A549 (cell line): ENCODE measurements around the gene SLAMF1. TPM values are rescaled to one million over a fixed set of nuclear protein-coding genes. Genes with fewer than 3 reads are reported as not detected.

Experiments used
- ATAC-seq, 2 experiments: fragments of 200-7000 bp in 1 of 2; fragments of >200 bp in 1 of 2; cut with Nextera tagmentation in 1 of 2; cut with Tn5 transposase in 1 of 2; 3 replicates each; pipeline versions ENCODE4 v1.8.0 to v1.9.1; 2018 to 2020; ENCODE audit warnings: mild to moderate bottlenecking in 1 of 2, moderate library complexity in 1 of 2
- CTCF ChIA-PET: fragments of 300-600 bp; sonication (Branson Sonifier 250); formaldehyde crosslinking; extraction: SDS; loops from one replicate; lab custom pipeline; 2021; ENCODE audit warnings: antibody characterized with exemption, inconsistent platforms; lab: Yijun Ruan, JAX
- POLR2A ChIA-PET: fragments of 350-600 bp; formaldehyde crosslinking; extraction: SDS; loops from one replicate; lab custom pipeline; 2021; ENCODE audit warnings: antibody characterized with exemption, inconsistent platforms; lab: Yijun Ruan, JAX
- DNase-seq, 2 experiments: peaks; one replicate each; pipeline versions ENCODE4 v3.0.0 to v3.0.0-alpha.2; 2011 to 2016; ENCODE audit warnings: low read depth in 1 of 2, low spot score in 1 of 2
- FAIRE-seq: peaks from 2 replicates; lab custom pipeline; 2011; peaks lifted over from hg19 to GRCh38; lab: Jason Lieb, UNC
- H3K27ac ChIP-seq, 2 experiments: fragments of >200 bp; sonication (Bioruptor Twin); formaldehyde crosslinking; 3 replicates each; pipeline ENCODE4 v1.5.1; 2016 to 2017
- H3K4me1 ChIP-seq: fragments of >200 bp; sonication (Bioruptor Twin); formaldehyde crosslinking; 3 replicates; pipeline ENCODE4 v1.6.1; 2016
- H3K4me2 ChIP-seq: fragments of >200 bp; sonication (Bioruptor Twin); formaldehyde crosslinking; 3 replicates; pipeline ENCODE4 v1.6.1; 2016
- H3K4me3 ChIP-seq: fragments of >200 bp; sonication (Bioruptor Twin); formaldehyde crosslinking; 3 replicates; pipeline ENCODE4 v1.5.1; 2016
- H3K9me3 ChIP-seq: fragments of >200 bp; sonication (Bioruptor Twin); formaldehyde crosslinking; 3 replicates; pipeline ENCODE4 v1.6.1; 2016
- FOSL2 ChIP-seq, 2 experiments: fragments of 450-650 bp in 1 of 2; fragments of >200 bp in 1 of 2; sonication (Bioruptor Twin) in 1 of 2; formaldehyde crosslinking; IDR thresholded peaks; 2 replicates each; pipeline versions ENCODE4 v1.5.0 to v1.6.1; 2016 to 2020; ENCODE audit warnings: mild to moderate bottlenecking in 1 of 2, moderate library complexity in 1 of 2
- GATA3 ChIP-seq: IDR thresholded peaks from 2 replicates; pipeline ENCODE4 v1.6.1; 2012; ENCODE audit warnings: borderline replicate concordance
- HDAC2 ChIP-seq: fragments of 200-600 bp; sonication (generic); IDR thresholded peaks from 2 replicates; pipeline ENCODE4 v1.6.1; 2016
- HEYL ChIP-seq: fragments of 250-450 bp; sonication (Bioruptor Pico); IDR thresholded peaks from 2 replicates; pipeline ENCODE4 v1.8.0; 2021; ENCODE audit warnings: mild to moderate bottlenecking, moderate library complexity
- HOXB13 ChIP-seq: fragments of 250-450 bp; sonication (Bioruptor Pico); IDR thresholded peaks from 2 replicates; pipeline ENCODE4 v1.5.0; 2020; ENCODE audit warnings: low read depth, mild to moderate bottlenecking, moderate library complexity
- KDM1A ChIP-seq: fragments of 200-600 bp; sonication (generic); IDR thresholded peaks from 2 replicates; pipeline ENCODE4 v1.6.1; 2016; ENCODE audit warnings: low read depth, mild to moderate bottlenecking
- MAZ ChIP-seq: fragments of 150-350 bp; IDR thresholded peaks from 2 replicates; pipeline ENCODE4 v1.6.1; 2014; ENCODE audit warnings: antibody characterized with exemption, low read depth, low read length, borderline replicate concordance
- NPAS2 ChIP-seq: fragments of 250-450 bp; sonication (Bioruptor Pico); IDR thresholded peaks from 2 replicates; pipeline ENCODE4 v1.8.0; 2022; ENCODE audit warnings: mild to moderate bottlenecking, moderate library complexity, borderline replicate concordance
- RAD21 ChIP-seq, 2 experiments: fragments of >200 bp in 1 of 2; sonication (Bioruptor Twin) in 1 of 2; formaldehyde crosslinking in 1 of 2; IDR thresholded peaks in 1 of 2; conservative IDR thresholded peaks in 1 of 2; 2 replicates in 1 of 2; 3 replicates in 1 of 2; pipeline ENCODE4 v1.6.1; 2012 to 2018; ENCODE audit warnings: inconsistent platforms in 1 of 2
- RARB ChIP-seq: fragments of 250-450 bp; sonication (Bioruptor Pico); IDR thresholded peaks from 2 replicates; pipeline ENCODE4 v1.8.0; 2021; ENCODE audit warnings: mild to moderate bottlenecking, moderate library complexity
- RFX5 ChIP-seq: fragments of 450-650 bp; IDR thresholded peaks from 2 replicates; pipeline ENCODE4 v1.7.1; 2014; ENCODE audit warnings: antibody characterized with exemption, mild to moderate bottlenecking, moderate library complexity
- SMC3 ChIP-seq: fragments of >200 bp; sonication (Bioruptor Twin); formaldehyde crosslinking; IDR thresholded peaks from 3 replicates; pipeline ENCODE4 v1.6.1; 2018; ENCODE audit warnings: inconsistent platforms
- SREBF2 ChIP-seq: fragments of 450-650 bp; IDR thresholded peaks from 2 replicates; pipeline ENCODE4 v1.6.1; 2014; ENCODE audit warnings: mild to moderate bottlenecking, moderate library complexity
- ZSCAN20 ChIP-seq: fragments of 250-450 bp; sonication (Bioruptor Pico); IDR thresholded peaks from 2 replicates; pipeline ENCODE4 v1.8.0; 2022; ENCODE audit warnings: mild to moderate bottlenecking, moderate library complexity
- WGBS: methylation state at CpG from one replicate; pipeline ENCODE4 v1.1.6; 2017; ENCODE audit errors: missing lambda C conversion rate; 5-methylcytosine and 5-hydroxymethylcytosine counted together
- polyA plus RNA-seq, 4 experiments: library from polyadenylated mRNA; depleted of rRNA in 3 of 4; stranded (reverse); fragments of >200 nt; fragmentation: RNase III in 1 of 4; extraction: RNeasy Plus Mini Kit Qiagen cat#74134 plus additional on column Dnase treatment in 1 of 4; gene quantifications; 2 replicates in 3 of 4; 3 replicates in 1 of 4; pipeline ENCODE4 v1.2.3, GENCODE V29; 2011 to 2017
- TF ChIP-seq, protein P1 (sequence below): IDR thresholded peaks from 2 replicates; pipeline ENCODE4 v1.6.1; 2012
- TF ChIP-seq, protein P2 (sequence below): IDR thresholded peaks from 2 replicates; pipeline ENCODE4 v1.6.1; 2012
- TF ChIP-seq, protein P3 (sequence below): IDR thresholded peaks from 2 replicates; pipeline ENCODE4 v1.6.1; 2012; ENCODE audit warnings: low read depth, borderline replicate concordance
- TF ChIP-seq, protein P4 (sequence below): fragments of 250-450 bp; sonication (Bioruptor Pico); IDR thresholded peaks from 2 replicates; pipeline ENCODE4 v1.5.0; 2020; ENCODE audit warnings: low read depth, mild to moderate bottlenecking, moderate library complexity
- TF ChIP-seq, protein P5 (sequence below): fragments of >200 bp; sonication (Bioruptor Twin); formaldehyde crosslinking; IDR thresholded peaks from 3 replicates; pipeline ENCODE4 v1.5.1; 2016

Gene SLAMF1
- polyA plus RNA-seq, 2 of the 4 experiments (the other 2 are of a cell fraction), result not detected

DNA sequence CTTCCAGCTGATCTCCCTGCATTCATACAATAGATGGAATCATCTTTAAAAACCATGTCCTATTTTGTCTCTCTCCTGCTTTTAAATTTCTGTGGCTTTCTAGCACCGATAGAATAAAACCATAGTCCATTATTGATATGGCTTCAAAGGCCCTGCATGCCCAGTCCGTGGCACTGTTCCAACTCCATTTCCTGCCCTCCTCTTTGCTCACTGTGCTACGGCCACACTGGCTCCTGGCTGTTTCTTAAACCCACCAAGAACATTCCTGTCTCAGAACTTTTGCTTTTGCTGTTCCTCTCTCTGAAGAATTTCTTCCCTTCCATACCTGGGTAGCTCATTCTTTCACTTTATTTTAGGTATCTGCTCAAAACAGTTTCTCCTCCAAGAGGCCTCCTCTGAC, 7.2 kb downstream of the SLAMF1 start:
- no peak for FAIRE-seq
- WGBS, result 58% methylated on average over 3 of the region's 3 CpGs
- CTCF ChIA-PET, result interaction anchor here (0.7 to 1.5 kb wide), 4 partner anchors 35 to 314 kb away, joined by 3 to 4 read pairs (median 3); no protein-coding TSS in a partner anchor
- no peak overlapping the region for H3K4me2 ChIP-seq
- 0 out of 3 replicates have a peak, but pooled peaks cover 4% of the 10 kb centered on the region for H3K4me1 ChIP-seq
- no peak overlapping the region for H3K27ac ChIP-seq
- POLR2A ChIA-PET, result no interaction called here
- TF ChIP-seq, protein P1, sequence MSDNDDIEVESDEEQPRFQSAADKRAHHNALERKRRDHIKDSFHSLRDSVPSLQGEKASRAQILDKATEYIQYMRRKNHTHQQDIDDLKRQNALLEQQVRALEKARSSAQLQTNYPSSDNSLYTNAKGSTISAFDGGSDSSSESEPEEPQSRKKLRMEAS, result no peak
- TF ChIP-seq HOXB13 (CRISPR knock-in tag), result no peak
- TF ChIP-seq GATA3, result no peak
- TF ChIP-seq FOSL2 (IDR thresholded peaks at IDR 0.05), result no peak
- no peak for TF ChIP-seq FOSL2 (CRISPR knock-in tag; IDR thresholded peaks at IDR 0.05)
- TF ChIP-seq NPAS2 (CRISPR knock-in tag), result no peak
- TF ChIP-seq, protein P2, sequence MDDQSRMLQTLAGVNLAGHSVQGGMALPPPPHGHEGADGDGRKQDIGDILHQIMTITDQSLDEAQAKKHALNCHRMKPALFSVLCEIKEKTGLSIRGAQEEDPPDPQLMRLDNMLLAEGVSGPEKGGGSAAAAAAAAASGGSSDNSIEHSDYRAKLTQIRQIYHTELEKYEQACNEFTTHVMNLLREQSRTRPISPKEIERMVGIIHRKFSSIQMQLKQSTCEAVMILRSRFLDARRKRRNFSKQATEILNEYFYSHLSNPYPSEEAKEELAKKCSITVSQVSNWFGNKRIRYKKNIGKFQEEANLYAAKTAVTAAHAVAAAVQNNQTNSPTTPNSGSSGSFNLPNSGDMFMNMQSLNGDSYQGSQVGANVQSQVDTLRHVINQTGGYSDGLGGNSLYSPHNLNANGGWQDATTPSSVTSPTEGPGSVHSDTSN, result no peak
- no peak for TF ChIP-seq SMC3
- TF ChIP-seq HDAC2, result no peak
- TF ChIP-seq ZSCAN20 (CRISPR knock-in tag), result no peak
- no peak for TF ChIP-seq HEYL (CRISPR knock-in tag)
- TF ChIP-seq KDM1A, result no peak
- TF ChIP-seq, protein P3, sequence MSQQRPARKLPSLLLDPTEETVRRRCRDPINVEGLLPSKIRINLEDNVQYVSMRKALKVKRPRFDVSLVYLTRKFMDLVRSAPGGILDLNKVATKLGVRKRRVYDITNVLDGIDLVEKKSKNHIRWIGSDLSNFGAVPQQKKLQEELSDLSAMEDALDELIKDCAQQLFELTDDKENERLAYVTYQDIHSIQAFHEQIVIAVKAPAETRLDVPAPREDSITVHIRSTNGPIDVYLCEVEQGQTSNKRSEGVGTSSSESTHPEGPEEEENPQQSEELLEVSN, result no peak
- TF ChIP-seq RARB (CRISPR knock-in tag), result no peak
- no peak overlapping the region for H3K4me3 ChIP-seq
- DNase-seq, result no peak
- H3K9me3 ChIP-seq, result no peaks in the 10 kb centered on the region
- no peak for ATAC-seq

DNA sequence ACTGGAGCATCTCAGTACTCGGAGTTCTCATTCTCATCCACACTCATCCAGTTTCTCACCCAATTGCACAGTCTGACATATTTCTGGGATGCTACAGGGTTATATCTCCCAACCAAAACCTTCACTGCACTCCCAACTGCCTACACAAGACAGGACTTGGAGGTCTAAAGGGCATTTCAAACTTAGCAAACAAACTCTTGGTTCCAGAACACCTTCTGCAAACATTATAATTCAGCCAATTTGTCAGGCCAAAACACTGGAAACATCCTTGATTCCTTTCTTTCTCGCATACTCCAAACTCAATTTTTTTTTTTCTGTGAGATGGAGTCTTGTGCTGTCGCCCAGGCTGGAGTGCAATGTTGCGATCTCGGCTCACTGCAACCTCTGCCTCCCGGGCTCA, 7.9 kb downstream of the SLAMF1 start:
- DNase-seq (no peak), ATAC-seq (no peak), FAIRE-seq (no peak)
- no peak for TF ChIP-seq SREBF2
- TF ChIP-seq HDAC2, result no peak
- TF ChIP-seq, protein P2, result no peak
- no peak for TF ChIP-seq RAD21 (conservative IDR thresholded peaks at IDR 0.05 in 1 of 2, IDR thresholded peaks at IDR 0.05 in 1 of 2)
- TF ChIP-seq MAZ, result no peak
- TF ChIP-seq, protein P4, sequence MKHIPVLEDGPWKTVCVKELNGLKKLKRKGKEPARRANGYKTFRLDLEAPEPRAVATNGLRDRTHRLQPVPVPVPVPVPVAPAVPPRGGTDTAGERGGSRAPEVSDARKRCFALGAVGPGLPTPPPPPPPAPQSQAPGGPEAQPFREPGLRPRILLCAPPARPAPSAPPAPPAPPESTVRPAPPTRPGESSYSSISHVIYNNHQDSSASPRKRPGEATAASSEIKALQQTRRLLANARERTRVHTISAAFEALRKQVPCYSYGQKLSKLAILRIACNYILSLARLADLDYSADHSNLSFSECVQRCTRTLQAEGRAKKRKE (CRISPR knock-in tag), result no peak
- TF ChIP-seq, protein P5, sequence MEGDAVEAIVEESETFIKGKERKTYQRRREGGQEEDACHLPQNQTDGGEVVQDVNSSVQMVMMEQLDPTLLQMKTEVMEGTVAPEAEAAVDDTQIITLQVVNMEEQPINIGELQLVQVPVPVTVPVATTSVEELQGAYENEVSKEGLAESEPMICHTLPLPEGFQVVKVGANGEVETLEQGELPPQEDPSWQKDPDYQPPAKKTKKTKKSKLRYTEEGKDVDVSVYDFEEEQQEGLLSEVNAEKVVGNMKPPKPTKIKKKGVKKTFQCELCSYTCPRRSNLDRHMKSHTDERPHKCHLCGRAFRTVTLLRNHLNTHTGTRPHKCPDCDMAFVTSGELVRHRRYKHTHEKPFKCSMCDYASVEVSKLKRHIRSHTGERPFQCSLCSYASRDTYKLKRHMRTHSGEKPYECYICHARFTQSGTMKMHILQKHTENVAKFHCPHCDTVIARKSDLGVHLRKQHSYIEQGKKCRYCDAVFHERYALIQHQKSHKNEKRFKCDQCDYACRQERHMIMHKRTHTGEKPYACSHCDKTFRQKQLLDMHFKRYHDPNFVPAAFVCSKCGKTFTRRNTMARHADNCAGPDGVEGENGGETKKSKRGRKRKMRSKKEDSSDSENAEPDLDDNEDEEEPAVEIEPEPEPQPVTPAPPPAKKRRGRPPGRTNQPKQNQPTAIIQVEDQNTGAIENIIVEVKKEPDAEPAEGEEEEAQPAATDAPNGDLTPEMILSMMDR, result no peak
- TF ChIP-seq RFX5, result no peak
- no peak overlapping the region for H3K4me2 ChIP-seq
- 0 out of 3 replicates have a peak, but pooled peaks cover 4% of the 10 kb centered on the region for H3K4me1 ChIP-seq
- H3K4me3 ChIP-seq, result no peak overlapping the region
- CTCF ChIA-PET, result interaction anchor here (1.3 kb wide), 1 partner anchor 315 kb away, joined by 3 read pairs; no protein-coding TSS in a partner anchor
- H3K27ac ChIP-seq, result no peak overlapping the region
- POLR2A ChIA-PET, result no interaction called here
- 84% methylated on average over 6 of the region's 6 CpGs for WGBS
- no peaks in the 10 kb centered on the region for H3K9me3 ChIP-seq
